ENCODE data around the gene ZNF385B.
"Not testable (repeated sequence)": the region's sequence is repeated elsewhere in the genome, so short reads cannot be mapped to it uniquely, and the experiment has no call there.

The ZNF385B gene

GRCh38 chr2:179800776-179801175 is 60.6 kb downstream of the ZNF385B start:
- DNase-seq, result no peak

- no peak for DNase-seq
Observed at GRCh38 chr2:179796213-179797007, 65.0 kb downstream of the ZNF385B start.

GRCh38 chr2:179793902-179794301 is 67.5 kb downstream of the ZNF385B start:
- DNase-seq, result no peak

- DNase-seq, result no peak
Observed at GRCh38 chr2:179793238-179793637, 68.2 kb downstream of the ZNF385B start.

- DNase-seq, result no peak
Observed at GRCh38 chr2:179790235-179791217, 70.9 kb downstream of the ZNF385B start.

- no peak for DNase-seq
Observed at GRCh38 chr2:179788104-179788503, 73.3 kb downstream of the ZNF385B start.

- DNase-seq, result no peak
Observed at GRCh38 chr2:179787601-179788000, 73.8 kb downstream of the ZNF385B start.

- no peak for DNase-seq
Observed at GRCh38 chr2:179785902-179786301, 75.5 kb downstream of the ZNF385B start.

GRCh38 chr2:179782346-179782745 is 79.1 kb downstream of the ZNF385B start:
- not testable (repeated sequence) for DNase-seq

- DNase-seq, result no peak
Observed at GRCh38 chr2:179773986-179774385, 87.4 kb downstream of the ZNF385B start.

GRCh38 chr2:179772346-179772745 is 89.1 kb downstream of the ZNF385B start:
- no peak for DNase-seq

- DNase-seq, result no peak
Observed at GRCh38 chr2:179771791-179772190, 89.6 kb downstream of the ZNF385B start.

- no peak for DNase-seq
Observed at GRCh38 chr2:179770029-179770428, 91.4 kb downstream of the ZNF385B start.

GRCh38 chr2:179769323-179769722 is 92.1 kb downstream of the ZNF385B start:
- no peak for DNase-seq

GRCh38 chr2:179768765-179769164 is 92.6 kb downstream of the ZNF385B start:
- no peak for DNase-seq

- DNase-seq, result no peak
Observed at GRCh38 chr2:179765666-179766065, 95.7 kb downstream of the ZNF385B start.

GRCh38 chr2:179764710-179765109 is 96.7 kb downstream of the ZNF385B start:
- DNase-seq, result no peak

GRCh38 chr2:179758636-179759035 is 102.8 kb downstream of the ZNF385B start:
- no peak for DNase-seq

GRCh38 chr2:179751163-179751809 is 110.1 kb downstream of the ZNF385B start:
- DNase-seq, result peak in 1 of 2 experiments; percentile 43

- DNase-seq, result no peak
Observed at GRCh38 chr2:179749210-179749609, 112.2 kb downstream of the ZNF385B start.

- no peak for DNase-seq
Observed at GRCh38 chr2:179746981-179747380, 114.4 kb downstream of the ZNF385B start.

- no peak for DNase-seq
Observed at GRCh38 chr2:179745635-179746256, 115.7 kb downstream of the ZNF385B start.

GRCh38 chr2:179744401-179744800 is 117.0 kb downstream of the ZNF385B start:
- no peak for DNase-seq
